IMR-90 (cell line): ENCODE data around the gene N4BP2. TPM values are rescaled to one million over a fixed set of nuclear protein-coding genes. Genes with fewer than 3 reads are reported as not detected.

ENCODE experiments used
- ATAC-seq: fragments of 200-7000 bp; cut with Tn5 transposase; 2 replicates; pipeline ENCODE4 v1.9.1; 2020; ENCODE audit warnings: low read depth, mild to moderate bottlenecking, moderate library complexity
- BruUV-seq: library from RNA; stranded (reverse); fragments of 400-500 nt; replicated peaks from 2 replicates; lab custom pipeline; 2021; lab: Mats Ljungman, UMichigan
- CTCF ChIA-PET: fragments of 300-600 bp; formaldehyde crosslinking; extraction: SDS; loops from one replicate; lab custom pipeline; 2021; ENCODE audit warnings: antibody characterized with exemption; lab: Yijun Ruan, JAX
- POLR2A ChIA-PET: fragments of 300-600 bp; sonication (Branson Sonifier 250); formaldehyde crosslinking; loops from one replicate; lab custom pipeline; 2022; ENCODE audit warnings: antibody characterized with exemption; ENCODE audit not compliant: unreplicated experiment; lab: Charles Lee
- DNase-seq: peaks from one replicate; pipeline ENCODE4 v3.0.0; 2013
- H2AFZ ChIP-seq: replicated peaks from 2 replicates; pipeline ENCODE3; 2013; ENCODE audit warnings: low read length, mild to moderate bottlenecking; ENCODE audit not compliant: poor library complexity
- H2AK5ac ChIP-seq: 2 replicates; pipeline ENCODE4 v1.6.1; 2013; ENCODE audit warnings: low read depth, low read length, inconsistent platforms
- H2AK9ac ChIP-seq: replicated peaks from 2 replicates; pipeline ENCODE3; 2013; ENCODE audit warnings: mild to moderate bottlenecking, low read depth, low read length, moderate library complexity; ENCODE audit not compliant: poor library complexity
- H2BK120ac ChIP-seq: 2 replicates; pipeline ENCODE4 v1.6.1; 2013; ENCODE audit warnings: low read depth, low read length, inconsistent platforms
- H2BK15ac ChIP-seq: 3 replicates; pipeline ENCODE4 v1.6.1; 2013; ENCODE audit warnings: low read depth, low read length, inconsistent platforms
- H2BK20ac ChIP-seq: 2 replicates; pipeline ENCODE4 v1.6.1; 2013; ENCODE audit warnings: low read depth, mild to moderate bottlenecking, inconsistent platforms, low read length, moderate library complexity
- H2BK5ac ChIP-seq: 2 replicates; pipeline ENCODE4 v1.6.1; 2013; ENCODE audit warnings: mild to moderate bottlenecking, low read depth, low read length, inconsistent platforms; ENCODE audit not compliant: poor library complexity, severe bottlenecking
- H3K14ac ChIP-seq: replicated peaks from 2 replicates; pipeline ENCODE4 v1.6.1; 2013; ENCODE audit warnings: low read depth, low read length, inconsistent platforms
- H3K18ac ChIP-seq: 2 replicates; pipeline ENCODE4 v1.6.1; 2013; ENCODE audit warnings: low read depth, low read length, control low read depth
- H3K23ac ChIP-seq: 2 replicates; pipeline ENCODE4 v1.6.1; 2013; ENCODE audit warnings: low read depth, low read length, inconsistent platforms
- H3K27ac ChIP-seq: 2 replicates; pipeline ENCODE4 v1.5.1; 2013; ENCODE audit warnings: mild to moderate bottlenecking, control low read depth, low read length; ENCODE audit not compliant: insufficient read depth
- H3K27me3 ChIP-seq: 2 replicates; pipeline ENCODE4 v1.6.1; 2013; ENCODE audit warnings: low read length; ENCODE audit not compliant: control insufficient read depth, insufficient read depth
- H3K36me3 ChIP-seq: 2 replicates; pipeline ENCODE4 v1.6.1; 2013; ENCODE audit warnings: low read length, mixed read lengths; ENCODE audit not compliant: control insufficient read depth, insufficient read depth
- H3K4ac ChIP-seq: 2 replicates; pipeline ENCODE4 v1.6.1; 2013; ENCODE audit warnings: low read depth, low read length, inconsistent platforms
- H3K4me1 ChIP-seq: 2 replicates; pipeline ENCODE4 v1.6.1; 2013; ENCODE audit warnings: low read length, mixed read lengths; ENCODE audit not compliant: control insufficient read depth, insufficient read depth
- H3K4me2 ChIP-seq: 2 replicates; pipeline ENCODE4 v1.6.1; 2013; ENCODE audit warnings: low read depth, mild to moderate bottlenecking, control low read depth, low read length, moderate library complexity
- H3K4me3 ChIP-seq: 2 replicates; pipeline ENCODE4 v1.5.1; 2013; ENCODE audit warnings: low read depth, mild to moderate bottlenecking, control low read depth, low read length, moderate library complexity; ENCODE audit not compliant: insufficient read depth
- H3K56ac ChIP-seq: 2 replicates; pipeline ENCODE4 v1.6.1; 2013; ENCODE audit warnings: low read length, inconsistent platforms; ENCODE audit not compliant: insufficient read depth; ENCODE audit errors: extremely low read depth
- H3K79me1 ChIP-seq, 2 experiments: 2 replicates each; pipeline ENCODE4 v1.6.1; 2013; ENCODE audit warnings: low read length in 2 of 2, inconsistent platforms in 1 of 2, low read depth in 1 of 2
- H3K9ac ChIP-seq: 2 replicates; pipeline ENCODE4 v1.6.1; 2013; ENCODE audit warnings: low read depth, low read length, control low read depth
- H3K9me1 ChIP-seq: 2 replicates; pipeline ENCODE4 v1.6.1; 2013; ENCODE audit warnings: low read length, inconsistent platforms; ENCODE audit not compliant: insufficient read depth
- H3K9me3 ChIP-seq: 2 replicates; pipeline ENCODE4 v1.6.1; 2013; ENCODE audit warnings: low read length; ENCODE audit not compliant: control insufficient read depth, insufficient read depth
- H4K20me1 ChIP-seq: 2 replicates; pipeline ENCODE4 v1.6.1; 2013; ENCODE audit warnings: low read length, inconsistent platforms; ENCODE audit not compliant: insufficient read depth
- H4K5ac ChIP-seq: 2 replicates; pipeline ENCODE4 v1.6.1; 2013; ENCODE audit warnings: mild to moderate bottlenecking, low read depth, low read length, control low read depth
- H4K8ac ChIP-seq, 2 experiments: 2 replicates each; pipeline ENCODE4 v1.6.1; 2013; ENCODE audit warnings: low read depth in 2 of 2, low read length in 2 of 2, control low read depth in 1 of 2, inconsistent platforms in 1 of 2
- H4K91ac ChIP-seq: 2 replicates; pipeline ENCODE4 v1.6.1; 2013; ENCODE audit warnings: low read depth, low read length, inconsistent platforms; ENCODE audit not compliant: insufficient read depth
- MAFK ChIP-seq: IDR thresholded peaks from 2 replicates; pipeline ENCODE4 v1.6.1; 2012; ENCODE audit warnings: low read depth, low read length, improper control_type of control experiment
- MXI1 ChIP-seq: IDR thresholded peaks from 2 replicates; pipeline ENCODE4 v1.6.1; 2012; ENCODE audit warnings: low read depth, mild to moderate bottlenecking, low read length, moderate library complexity, borderline replicate concordance
- WGBS, 2 experiments: methylation state at CpG; one replicate each; pipeline versions ENCODE4 v1.1.5 to v1.1.7; 2013; ENCODE audit warnings: missing lambda C conversion rate in 2 of 2; ENCODE audit not compliant: insufficient read length in 1 of 2; ENCODE audit errors: extremely low coverage in 2 of 2; 5-methylcytosine and 5-hydroxymethylcytosine counted together
- dilution Hi-C: fragments of 300-500 bp; cut with HindIII; formaldehyde crosslinking; loops from one replicate; pipeline ENCODE4 v1.14.3; 2018; ENCODE audit warnings: low sequenced_read_pairs; ENCODE audit not compliant: unreplicated experiment
- in situ Hi-C: fragments of 300-500 bp; cut with MboI; formaldehyde crosslinking; loops from 3 replicates; pipeline ENCODE4 v1.14.3; 2019; ENCODE audit warnings: low sequenced_read_pairs, inconsistent platforms, mixed read lengths
- intact Hi-C: fragments of 100-400 bp; cut with micrococcal nuclease; formaldehyde crosslinking; loops from 2 replicates; pipeline ENCODE4 v1.10.0; 2022
- polyA plus RNA-seq, 3 experiments: library from polyadenylated mRNA; depleted of rRNA; stranded (reverse); fragments of >200 nt; gene quantifications; 2 replicates each; pipeline ENCODE4 v1.2.3, GENCODE V29; 2012; ENCODE audit warnings: low replicate concordance in 1 of 3
- total RNA-seq: library from RNA; depleted of rRNA; stranded (reverse); fragments of >200 nt; gene quantifications from 2 replicates; pipeline ENCODE4 v1.2.3, GENCODE V29; 2012

N4BP2 gene
- total and polyA plus RNA-seq, 2 of the 4 experiments (the other 2 are of a cell fraction): 0.84 to 2.2 TPM

DNA sequence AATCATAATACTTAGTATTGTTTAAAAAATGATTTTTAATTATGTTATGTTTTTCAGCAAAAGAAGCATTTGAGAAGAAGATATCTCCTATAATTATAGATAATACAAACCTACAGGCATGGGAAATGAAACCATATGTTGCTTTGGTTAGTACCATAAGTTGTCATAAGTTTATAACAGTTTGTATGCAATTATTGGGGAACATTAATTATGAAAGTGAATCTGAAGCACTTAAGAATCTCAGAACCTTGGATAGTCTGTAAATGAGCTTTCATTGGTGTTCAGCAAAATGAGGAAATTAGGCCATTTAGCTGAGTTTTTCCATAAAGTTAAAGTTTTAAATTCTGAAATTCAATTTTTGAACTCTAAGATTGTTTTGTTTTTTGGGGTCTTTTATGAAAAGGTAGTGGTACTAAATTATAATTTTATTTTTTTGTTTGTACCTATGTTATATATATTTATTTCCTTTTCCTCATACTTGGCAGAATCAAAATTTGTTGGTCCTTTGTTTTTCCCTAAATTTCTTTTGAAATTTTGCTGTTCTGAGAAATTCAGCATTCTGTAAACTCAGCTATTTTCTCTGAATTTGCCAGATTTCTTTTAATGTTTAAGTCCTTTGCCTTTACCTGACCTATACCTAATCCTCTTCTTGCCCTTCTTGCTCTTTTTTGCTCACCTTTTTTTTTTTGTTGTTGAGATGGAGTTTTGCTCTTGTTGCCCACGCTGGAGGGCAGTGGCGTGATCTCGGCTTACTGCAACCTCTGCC lies 55.6 kb downstream of the N4BP2 start:
- WGBS, 2 experiments: no CpG with 5 or more reads among the region's 3 CpGs
- no peak overlapping the region for H3K56ac ChIP-seq
- ChIA-PET CTCF (no interaction called here), POLR2A (no interaction called here)
- H3K9ac ChIP-seq: no peak overlapping the region
- TF ChIP-seq MAFK: peak; percentile 26; the same call in 1 of the 2 replicates
- TF ChIP-seq MXI1: no peak
- no peak overlapping the region for H3K23ac ChIP-seq
- H3K9me1 ChIP-seq: no peaks in the 10 kb centered on the region
- ATAC-seq (no peak), DNase-seq (no peak)
- H3K27ac ChIP-seq: no peak overlapping the region
- no peaks in the 10 kb centered on the region for H3K4me1 ChIP-seq
- intact Hi-C loops: no loop called here
- no peaks in the 10 kb centered on the region for H4K20me1 ChIP-seq
- no peak overlapping the region for H3K4me2 ChIP-seq
- no peaks in the 10 kb centered on the region for H3K36me3 ChIP-seq
- H4K5ac ChIP-seq: no peak overlapping the region
- H2BK20ac ChIP-seq: no peak overlapping the region
- H4K8ac ChIP-seq: no peak overlapping the region
- H3K14ac ChIP-seq: no peak overlapping the region
- no peaks in the 10 kb centered on the region for H3K27me3 ChIP-seq
- H2AK5ac ChIP-seq: no peak overlapping the region
- H3K79me1 ChIP-seq: no peaks in the 10 kb centered on the region
- no peak overlapping the region for H2AFZ ChIP-seq
- in situ Hi-C loops: no loop called here
- no peak overlapping the region for H4K91ac ChIP-seq
- no peaks in the 10 kb centered on the region for H3K9me3 ChIP-seq
- no peak overlapping the region for H2BK5ac ChIP-seq
- dilution Hi-C loops: no loop called here
- no peak overlapping the region for H3K4me3 ChIP-seq
- H2BK15ac ChIP-seq: no peak overlapping the region
- H2BK120ac ChIP-seq: no peak overlapping the region
- H3K4ac ChIP-seq: no peak overlapping the region
- BruUV-seq: no TSS peak
- H3K18ac ChIP-seq: no peak overlapping the region
- H2AK9ac ChIP-seq: no peak overlapping the region
